C4-2B (cell line): ENCODE data around the gene FOXD3.

Experiments used
- H3K27ac ChIP-seq: fragments of 450-650 bp; 2 replicates; pipeline ENCODE4 v1.5.1; 2017
- CTCF ChIP-seq: fragments of 450-650 bp; conservative IDR thresholded peaks from 2 replicates; pipeline ENCODE4 v1.5.1; 2017; ENCODE audit warnings: mild to moderate bottlenecking
- ZFX ChIP-seq: fragments of 450-650 bp; IDR thresholded peaks from 2 replicates; pipeline ENCODE4 v1.6.1; 2017

The FOXD3 gene

GRCh38 chr1:63367215-63368103 lies 45.1 kb downstream of the FOXD3 start, which contains the start of gene ALG6:
Gene ALG6 (plus strand): TSS chr1:63367627. CDS start chr1:63370978, 3,351 bp downstream.
- peak within 1 kb of the TSS; percentile 78 for H3K27ac ChIP-seq
- TF ChIP-seq CTCF (no peak; the same call in 1 of the 2 replicates), ZFX (peak; percentile 32; the same call in 1 of the 2 replicates)

- H3K27ac ChIP-seq = peak overlapping the region; percentile 78
- TF ChIP-seq ZFX (no peak), CTCF (no peak; the same call in 1 of the 2 replicates)
Measured at GRCh38 chr1:63368131-63368530, 45.8 kb downstream of the FOXD3 start.
